Upper lobe of right lung (tissue), 1 donor: ENCODE measurements around the gene VAMP3. TPM values are rescaled to one million over a fixed set of nuclear protein-coding genes. Genes with fewer than 3 reads are reported as not detected.

Experiments used
- ATAC-seq: fragments of 200-7000 bp; cut with Tn5 transposase; one replicate; pipeline ENCODE4 v1.9.1; 2020; ENCODE audit warnings: mild to moderate bottlenecking, moderate library complexity
- DNase-seq: peaks from one replicate; pipeline ENCODE4 v3.0.0-alpha.2; 2020
- H3K27ac ChIP-seq: fragments of 200-600 bp; one replicate; pipeline ENCODE4 v1.8.0; 2022
- H3K27me3 ChIP-seq: fragments of 200-600 bp; one replicate; pipeline ENCODE4 v1.8.0; 2022; ENCODE audit warnings: mild to moderate bottlenecking
- H3K36me3 ChIP-seq: fragments of 200-600 bp; one replicate; pipeline ENCODE4 v1.8.0; 2022
- H3K4me1 ChIP-seq: fragments of 200-600 bp; one replicate; pipeline ENCODE4 v1.8.0; 2022
- H3K4me3 ChIP-seq: fragments of 200-600 bp; one replicate; pipeline ENCODE4 v1.8.0; 2022; ENCODE audit warnings: mild to moderate bottlenecking
- H3K9me3 ChIP-seq: fragments of 200-600 bp; one replicate; pipeline ENCODE4 v1.8.0; 2022
- CTCF ChIP-seq: fragments of 200-600 bp; IDR thresholded peaks from one replicate; pipeline ENCODE4 v1.8.0; 2022; ENCODE audit warnings: antibody characterized with exemption
- intact Hi-C: fragments of 100-400 bp; cut with DNase I; formaldehyde crosslinking; loops from one replicate; pipeline ENCODE4 v1.11.0; 2022
- total RNA-seq: library from RNA; stranded (reverse); fragmentation: NEBNext Ultra II Directional; extraction: Animal tissue kit (Norgen Biotek cat#: 25700); gene quantifications from one replicate; pipeline ENCODE4 v1.2.1, GENCODE V29; 2021
- donor health status: DM: no; HTN: yes; CAD: no; lungs with severe emphysema.

The VAMP3 gene
- total RNA-seq, 1 donor from 2014 or later, result 129 TPM

GRCh38 chr1:7826363-7826762 is 55.3 kb downstream of the VAMP3 start:
- no peak overlapping the region for H3K4me3 ChIP-seq
- H3K27me3 ChIP-seq, result no peaks in the 10 kb centered on the region

GRCh38 chr1:7827126-7827955 is 56.2 kb downstream of the VAMP3 start:
- intact Hi-C loops, result no loop called here
- peak overlapping the region; percentile 30 for H3K27ac ChIP-seq
- peak overlapping the region; percentile 25 for H3K4me3 ChIP-seq
- H3K36me3 ChIP-seq, result peaks cover 92% of the 10 kb centered on the region
- no peaks in the 10 kb centered on the region for H3K27me3 ChIP-seq
- ATAC-seq (no peak), DNase-seq (no peak)
- no peaks in the 10 kb centered on the region for H3K9me3 ChIP-seq
- no peaks in the 10 kb centered on the region for H3K4me1 ChIP-seq
- no peak for TF ChIP-seq CTCF

More at GRCh38 chr1:7826363-7826762, 55.3 kb downstream of the VAMP3 start:
- H3K9me3 ChIP-seq, result no peaks in the 10 kb centered on the region
- no peak for ATAC-seq
- intact Hi-C loops, result no loop called here
- peaks cover 96% of the 10 kb centered on the region for H3K36me3 ChIP-seq
- H3K4me1 ChIP-seq, result no peaks in the 10 kb centered on the region
- no peak for TF ChIP-seq CTCF
- no peak overlapping the region for H3K27ac ChIP-seq
- DNase-seq, result no peak

Other genes starting within 250 kb of the VAMP3 start
- 47.1 TPM for gene PER3, start 13.0 kb downstream of the VAMP3 start, total RNA-seq
- not detected for gene UTS2, start 81.8 kb downstream of the VAMP3 start, total RNA-seq
- gene TNFRSF9, start 169.5 kb downstream of the VAMP3 start, total RNA-seq, result 0.49 TPM
- gene PARK7, start 190.4 kb downstream of the VAMP3 start, total RNA-seq, result 184 TPM